ENCODE data around the gene GFI1B.

GRCh38 chr9:133031496-133031911 lies 53.0 kb downstream of the GFI1B start:
- TF ChIP-seq, protein P1, sequence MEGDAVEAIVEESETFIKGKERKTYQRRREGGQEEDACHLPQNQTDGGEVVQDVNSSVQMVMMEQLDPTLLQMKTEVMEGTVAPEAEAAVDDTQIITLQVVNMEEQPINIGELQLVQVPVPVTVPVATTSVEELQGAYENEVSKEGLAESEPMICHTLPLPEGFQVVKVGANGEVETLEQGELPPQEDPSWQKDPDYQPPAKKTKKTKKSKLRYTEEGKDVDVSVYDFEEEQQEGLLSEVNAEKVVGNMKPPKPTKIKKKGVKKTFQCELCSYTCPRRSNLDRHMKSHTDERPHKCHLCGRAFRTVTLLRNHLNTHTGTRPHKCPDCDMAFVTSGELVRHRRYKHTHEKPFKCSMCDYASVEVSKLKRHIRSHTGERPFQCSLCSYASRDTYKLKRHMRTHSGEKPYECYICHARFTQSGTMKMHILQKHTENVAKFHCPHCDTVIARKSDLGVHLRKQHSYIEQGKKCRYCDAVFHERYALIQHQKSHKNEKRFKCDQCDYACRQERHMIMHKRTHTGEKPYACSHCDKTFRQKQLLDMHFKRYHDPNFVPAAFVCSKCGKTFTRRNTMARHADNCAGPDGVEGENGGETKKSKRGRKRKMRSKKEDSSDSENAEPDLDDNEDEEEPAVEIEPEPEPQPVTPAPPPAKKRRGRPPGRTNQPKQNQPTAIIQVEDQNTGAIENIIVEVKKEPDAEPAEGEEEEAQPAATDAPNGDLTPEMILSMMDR (IDR thresholded peaks at IDR 0.05): no peak
- TF ChIP-seq POLR2A (IDR thresholded peaks at IDR 0.05): no peak

Data from thyroid gland (tissue), 4 donors.